Islet precursor cell (in vitro differentiated cells): ENCODE measurements around the gene KCNAB2.

ENCODE experiments used
- DNase-seq: peaks from one replicate; pipeline ENCODE4 v3.0.0-alpha.2; 2018

The KCNAB2 gene

GRCh38 chr1:6099787-6100765, 54.4 kb downstream of the KCNAB2 start:
- no peak for DNase-seq

DNA sequence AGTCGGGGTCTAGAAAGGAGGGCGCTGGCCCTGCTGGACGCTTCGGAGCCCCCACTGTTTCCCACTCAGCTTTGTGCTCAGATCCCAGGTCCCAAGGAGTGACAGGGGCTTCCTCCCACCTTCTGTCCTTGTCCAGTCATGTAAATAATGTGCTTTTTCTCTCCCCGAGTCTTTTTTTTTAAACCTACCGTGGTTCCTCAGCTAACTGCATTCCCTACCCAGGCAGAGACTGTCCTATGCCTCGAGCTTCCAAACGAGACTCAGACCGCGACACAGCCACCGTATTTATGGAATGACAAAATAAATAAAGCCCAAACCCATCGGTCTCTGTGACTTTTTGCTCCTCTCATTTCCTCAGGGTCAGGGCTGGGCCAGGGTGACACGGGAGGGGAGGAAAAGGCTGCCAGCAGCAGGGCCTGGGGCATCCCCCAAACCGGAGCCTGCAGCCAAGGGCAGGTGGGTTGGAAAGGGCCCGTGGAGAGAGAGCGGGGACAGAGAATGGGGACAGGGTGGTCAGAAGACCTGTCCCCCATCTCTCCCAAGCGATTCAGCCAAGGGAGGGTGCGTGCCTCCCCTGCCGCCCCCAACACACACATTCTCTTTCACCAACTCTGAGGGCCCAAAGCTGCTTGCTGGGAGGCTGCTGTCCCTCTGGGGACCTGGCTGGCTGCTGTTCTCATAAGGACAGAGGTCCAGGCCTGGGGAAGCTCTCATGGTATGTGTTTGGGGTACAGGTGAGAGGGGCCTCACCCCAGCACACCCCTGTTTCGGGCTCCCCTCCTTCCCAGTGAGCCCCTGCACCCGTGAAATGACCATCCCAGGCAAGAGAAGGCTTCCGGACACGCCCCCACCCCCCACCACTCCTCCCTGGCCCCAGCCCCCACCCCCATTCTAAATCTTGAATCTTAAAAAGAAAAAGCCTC, 55.4 kb downstream of the KCNAB2 start:
- no peak for DNase-seq

DNA sequence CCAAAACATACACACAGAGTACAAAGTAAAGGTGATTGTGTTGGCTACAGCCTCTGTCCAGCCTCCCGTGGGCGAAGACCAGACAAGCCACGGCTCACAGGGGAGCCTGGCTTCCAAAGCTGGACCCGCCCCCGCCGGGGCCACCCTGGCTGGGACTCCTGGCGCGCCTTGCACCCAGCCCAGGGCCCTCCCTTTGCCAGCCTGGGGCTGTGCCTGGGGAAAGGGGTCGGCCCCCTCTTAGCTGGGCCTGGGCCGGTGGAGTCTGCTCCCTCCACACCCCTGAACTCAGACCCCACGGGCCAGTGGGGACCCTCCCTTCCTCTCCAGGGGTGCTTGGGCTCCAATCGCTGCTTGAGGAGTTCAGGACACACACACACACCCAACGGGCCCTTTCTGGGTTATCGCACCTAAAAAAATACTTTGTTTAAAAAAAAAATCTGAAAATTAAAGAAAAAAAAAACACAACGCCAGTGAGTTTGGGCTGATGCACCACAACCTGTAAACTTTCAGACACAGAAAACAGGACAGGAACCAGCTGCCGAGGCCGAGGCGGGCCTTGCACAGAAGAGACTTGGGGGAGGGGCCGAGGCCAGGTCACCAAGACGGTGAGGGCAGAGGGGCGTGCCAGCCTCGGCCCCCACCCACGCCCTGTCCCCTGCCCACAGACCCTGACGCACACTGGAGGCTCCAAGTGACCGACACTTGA, 56.3 kb downstream of the KCNAB2 start:
- no peak for DNase-seq

DNA sequence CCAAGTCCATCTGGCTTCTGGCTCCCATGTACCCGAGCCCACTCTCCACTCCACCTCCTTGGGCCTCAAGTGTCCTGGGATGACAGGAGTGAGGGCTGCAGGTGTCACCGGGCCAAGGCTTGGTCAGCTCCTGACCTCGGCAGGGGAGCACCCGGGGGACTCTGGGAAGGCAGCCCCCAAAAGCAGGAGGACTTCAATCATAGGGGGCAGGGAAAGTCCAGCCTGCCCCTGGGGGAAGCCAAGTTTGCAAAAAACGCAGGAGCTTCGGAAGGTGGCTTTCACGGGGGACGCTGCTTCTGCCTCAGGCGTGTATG, 56.8 kb downstream of the KCNAB2 start:
- DNase-seq, result no peak

GRCh38 chr1:6103111-6103853, 57.6 kb downstream of the KCNAB2 start:
- no peak for DNase-seq

GRCh38 chr1:6103854-6104530, 58.3 kb downstream of the KCNAB2 start:
- DNase-seq, result no peak

GRCh38 chr1:6104631-6105030, 58.9 kb downstream of the KCNAB2 start:
- no peak for DNase-seq

- no peak for DNase-seq
Observed at GRCh38 chr1:6105218-6105679, 59.6 kb downstream of the KCNAB2 start.

DNA sequence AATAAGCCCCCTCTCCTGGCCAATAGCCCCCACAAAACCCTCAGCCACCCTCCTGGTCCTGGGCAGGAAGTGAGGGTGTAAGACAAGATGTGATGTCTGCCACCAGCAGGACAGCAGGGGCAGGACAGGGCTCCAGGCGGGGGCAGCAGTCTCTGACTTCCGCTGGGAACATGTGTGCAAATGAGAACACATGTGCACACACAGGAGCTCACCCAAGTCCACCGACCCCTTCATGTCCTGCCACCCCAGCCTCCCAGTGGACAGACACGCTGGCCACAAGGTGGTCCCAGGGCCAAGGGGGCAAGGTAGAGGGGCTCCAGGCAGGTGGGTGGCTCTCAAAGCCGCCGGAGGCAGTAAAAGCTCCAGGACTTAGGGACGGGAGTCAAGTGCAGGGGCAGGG, 60.1 kb downstream of the KCNAB2 start:
- no peak for DNase-seq

- DNase-seq, result no peak
Observed at GRCh38 chr1:6106321-6106731, 60.6 kb downstream of the KCNAB2 start.

GRCh38 chr1:6106977-6107376, 61.3 kb downstream of the KCNAB2 start:
- no peak for DNase-seq

DNA sequence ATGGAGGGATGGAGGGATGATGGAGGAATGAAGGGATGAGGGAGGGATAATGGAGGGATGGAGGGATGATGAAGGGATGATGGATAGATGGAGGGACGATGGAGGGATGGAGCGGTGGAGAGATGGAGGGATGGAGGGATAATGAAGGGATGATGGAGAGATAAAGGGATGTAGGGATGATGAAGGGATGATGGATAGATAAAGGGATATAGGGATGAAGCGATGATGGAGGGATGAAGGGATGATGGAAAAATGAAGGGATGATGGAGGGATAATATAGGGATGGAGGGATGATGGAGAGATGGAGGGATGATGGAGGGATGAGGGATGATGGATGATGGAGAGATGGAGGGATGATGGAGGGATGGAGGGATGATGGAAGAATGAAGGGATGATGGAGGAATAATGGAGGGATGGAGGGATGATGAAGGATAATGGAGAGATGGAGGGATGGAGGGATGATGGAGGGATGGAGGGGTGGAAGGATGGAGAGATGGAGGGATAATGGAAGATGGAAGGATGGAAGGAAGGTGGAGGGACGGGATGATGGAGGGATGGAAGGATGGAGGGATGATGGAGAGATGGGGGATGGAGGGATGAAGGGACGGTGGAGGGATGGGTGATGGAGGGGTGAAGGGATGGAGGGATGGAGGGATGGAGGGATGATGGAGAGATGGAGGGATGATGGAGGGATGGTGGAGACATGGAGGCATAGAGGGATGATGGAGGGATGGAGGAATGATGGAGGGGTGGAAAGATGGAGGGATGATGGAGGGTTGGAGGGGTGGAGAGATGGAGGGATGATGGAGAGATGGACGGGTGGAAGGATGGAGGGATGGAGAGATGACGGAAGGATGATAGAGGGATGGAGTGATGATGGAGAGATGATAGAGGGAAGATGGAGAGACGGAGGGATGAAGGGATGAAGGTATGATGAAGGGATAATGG, 62.0 kb downstream of the KCNAB2 start:
- no peak for DNase-seq

GRCh38 chr1:6108476-6108875, 62.8 kb downstream of the KCNAB2 start:
- no peak for DNase-seq

GRCh38 chr1:6108937-6109614, 63.4 kb downstream of the KCNAB2 start:
- DNase-seq, result no peak

- no peak for DNase-seq
Observed at GRCh38 chr1:6109688-6110087, 64.0 kb downstream of the KCNAB2 start.

GRCh38 chr1:6110326-6110725, 64.6 kb downstream of the KCNAB2 start:
- no peak for DNase-seq

GRCh38 chr1:6111571-6111970, 65.9 kb downstream of the KCNAB2 start:
- no peak for DNase-seq

GRCh38 chr1:6111991-6112689, 66.5 kb downstream of the KCNAB2 start:
- no peak for DNase-seq

- no peak for DNase-seq
Observed at GRCh38 chr1:6112690-6113005, 67.0 kb downstream of the KCNAB2 start.
